Medulla oblongata (tissue), 1 donor: Measurements from ENCODE around the gene SUMO2.
"Not testable (repeated sequence)": the region's sequence is repeated elsewhere in the genome, so short reads cannot be mapped to it uniquely, and the experiment has no call there.

Experiments used
- DNase-seq: peaks from one replicate; pipeline ENCODE4 v3.0.0-alpha.2; 2015; ENCODE audit errors: extremely low spot score

Gene SUMO2

GRCh38 chr17:75144816-75145512 is 37.8 kb downstream of the SUMO2 start:
- peak; percentile 66 for DNase-seq

GRCh38 chr17:75142236-75142971 is 40.4 kb downstream of the SUMO2 start:
- no peak for DNase-seq

GRCh38 chr17:75138519-75138918 is 44.2 kb downstream of the SUMO2 start:
- no peak for DNase-seq

- not testable (repeated sequence) for DNase-seq
Measured at GRCh38 chr17:75137762-75138161, 45.0 kb downstream of the SUMO2 start.

- no peak for DNase-seq
Measured at GRCh38 chr17:75135946-75136345, 46.8 kb downstream of the SUMO2 start.

GRCh38 chr17:75135452-75135851 is 47.3 kb downstream of the SUMO2 start:
- no peak for DNase-seq

GRCh38 chr17:75133607-75134347 is 49.0 kb downstream of the SUMO2 start:
- not testable (repeated sequence) for DNase-seq

GRCh38 chr17:75133001-75133400 is 49.8 kb downstream of the SUMO2 start:
- no peak for DNase-seq

GRCh38 chr17:75132018-75133000 is 50.5 kb downstream of the SUMO2 start:
- DNase-seq: not testable (repeated sequence)

- peak; percentile 63 for DNase-seq
Measured at GRCh38 chr17:75131278-75132017, 51.3 kb downstream of the SUMO2 start, which contains the start of gene NT5C. NT5C (minus strand) TSS chr17:75131742; CDS start chr17:75131707, 35 bp downstream.

GRCh38 chr17:75130632-75131277 is 52.0 kb downstream of the SUMO2 start:
- peak; percentile 57 for DNase-seq

GRCh38 chr17:75130059-75130631 is 52.6 kb downstream of the SUMO2 start:
- no peak for DNase-seq

- DNase-seq: no peak
Measured at GRCh38 chr17:75129576-75129975, 53.2 kb downstream of the SUMO2 start.

GRCh38 chr17:75128694-75129505 is 53.9 kb downstream of the SUMO2 start:
- no peak for DNase-seq

- DNase-seq: not testable (repeated sequence)
Measured at GRCh38 chr17:75127936-75128335, 54.8 kb downstream of the SUMO2 start.

- no peak for DNase-seq
Measured at GRCh38 chr17:75126954-75127353, 55.8 kb downstream of the SUMO2 start.

GRCh38 chr17:75125984-75126383 is 56.8 kb downstream of the SUMO2 start:
- DNase-seq: no peak

- DNase-seq: no peak
Measured at GRCh38 chr17:75124819-75125162, 58.0 kb downstream of the SUMO2 start.
